Neural progenitor cell (in vitro differentiated cells): Measurements from ENCODE around the gene UBE3C. TPM values are rescaled to one million over a fixed set of nuclear protein-coding genes. Genes with fewer than 3 reads are reported as not detected.
"Not testable (repeated sequence)": the region's sequence is repeated elsewhere in the genome, so short reads cannot be mapped to it uniquely, and the experiment has no call there.

Experiments
- DNase-seq: peaks from one replicate; pipeline ENCODE4 v3.0.0-alpha.2; 2016; ENCODE audit warnings: low spot score
- H2AFZ ChIP-seq: fragments of 200-600 bp; sonication (generic); replicated peaks from 2 replicates; pipeline ENCODE4 v1.6.1; 2016; ENCODE audit warnings: antibody characterized with exemption
- H3F3A ChIP-seq: fragments of 200-600 bp; sonication (generic); 2 replicates; pipeline ENCODE4 v1.6.1; 2016; ENCODE audit warnings: antibody characterized with exemption, low read depth
- H3K27ac ChIP-seq: fragments of 200-600 bp; sonication (generic); 2 replicates; pipeline ENCODE4 v1.5.1; 2016; ENCODE audit warnings: mild to moderate bottlenecking
- H3K27me3 ChIP-seq: fragments of 200-600 bp; sonication (generic); 2 replicates; pipeline ENCODE4 v1.6.1; 2016; ENCODE audit warnings: mild to moderate bottlenecking, moderate library complexity
- H3K36me3 ChIP-seq: fragments of 200-600 bp; sonication (generic); 2 replicates; pipeline ENCODE4 v1.5.1; 2016
- H3K4me1 ChIP-seq: fragments of 200-600 bp; sonication (generic); 2 replicates; pipeline ENCODE4 v1.6.1; 2016; ENCODE audit warnings: mixed run types
- H3K4me2 ChIP-seq: fragments of 200-600 bp; sonication (generic); 2 replicates; pipeline ENCODE4 v1.6.1; 2016
- H3K4me3 ChIP-seq: fragments of 200-600 bp; sonication (generic); 2 replicates; pipeline ENCODE4 v1.5.1; 2016
- H3K79me2 ChIP-seq: fragments of 200-600 bp; sonication (generic); 2 replicates; pipeline ENCODE4 v1.6.1; 2016; ENCODE audit warnings: low read depth
- H3K9ac ChIP-seq: fragments of 200-600 bp; sonication (generic); 2 replicates; pipeline ENCODE4 v1.6.1; 2016
- H3K9me3 ChIP-seq: fragments of 200-600 bp; sonication (generic); 2 replicates; pipeline ENCODE4 v1.5.1; 2016; ENCODE audit warnings: low read depth
- H4K20me1 ChIP-seq: fragments of 200-600 bp; sonication (generic); 2 replicates; pipeline ENCODE4 v1.6.1; 2016; ENCODE audit warnings: low read depth
- H3K27ac Mint-ChIP-seq: 3 replicates; pipeline ENCODE4 v1.8.0; 2021; ENCODE audit warnings: mixed read lengths
- H3K27me3 Mint-ChIP-seq: 2 replicates; pipeline ENCODE4 v1.8.0; 2022; ENCODE audit warnings: low read depth, mild to moderate bottlenecking, inconsistent platforms, moderate library complexity, mixed read lengths; ENCODE audit not compliant: insufficient read depth
- H3K36me3 Mint-ChIP-seq: 3 replicates; pipeline ENCODE4 v1.8.0; 2021; ENCODE audit warnings: mixed read lengths
- H3K4me1 Mint-ChIP-seq: 3 replicates; pipeline ENCODE4 v1.8.0; 2021; ENCODE audit warnings: mixed read lengths
- H3K4me3 Mint-ChIP-seq: 3 replicates; pipeline ENCODE4 v1.8.0; 2021; ENCODE audit warnings: mild to moderate bottlenecking, moderate library complexity, mixed read lengths
- H3K9me3 Mint-ChIP-seq: 3 replicates; pipeline ENCODE4 v1.8.0; 2020; ENCODE audit warnings: mixed read lengths
- EZH2 ChIP-seq: fragments of 200-600 bp; sonication (generic); IDR thresholded peaks from 2 replicates; pipeline ENCODE4 v1.6.1; 2017; ENCODE audit warnings: antibody characterized with exemption, mild to moderate bottlenecking, moderate library complexity
- EZH2phosphoT487 ChIP-seq: fragments of 200-600 bp; sonication (generic); IDR thresholded peaks from 2 replicates; pipeline ENCODE4 v1.6.1; 2017; ENCODE audit warnings: antibody characterized with exemption
- total RNA-seq: library from RNA; depleted of rRNA; stranded (reverse); fragments of >200 nt; gene quantifications from 2 replicates; pipeline ENCODE4 v1.2.3, GENCODE V29; 2015; ENCODE audit warnings: low replicate concordance
- TF ChIP-seq, protein P1 (sequence below): fragments of 200-600 bp; sonication (generic); IDR thresholded peaks from 2 replicates; pipeline ENCODE4 v1.5.1; 2017; ENCODE audit warnings: antibody characterized with exemption, mild to moderate bottlenecking

Gene UBE3C
- total RNA-seq, 1 donor from 2014 or later, result 65.9 TPM

DNA sequence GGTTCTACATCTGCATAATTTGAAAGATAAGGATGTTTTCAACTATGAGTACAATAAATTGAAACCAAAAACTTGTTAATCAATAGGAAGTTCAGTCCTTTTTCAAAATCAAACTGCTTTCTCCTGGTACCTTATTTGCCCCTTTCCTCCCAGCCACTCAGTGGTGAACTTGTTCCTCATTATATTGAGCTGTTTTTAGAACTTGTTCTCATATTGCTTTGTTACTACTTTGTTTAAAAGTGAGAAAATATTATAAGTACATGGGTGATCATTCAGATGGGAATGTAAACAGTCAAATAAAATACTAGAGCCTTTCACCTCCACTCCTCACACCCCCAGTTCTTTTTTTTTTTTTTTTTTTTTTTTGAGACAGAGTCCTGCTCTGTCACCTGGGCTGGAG is 17.2 kb downstream of the UBE3C start:
- peaks cover 12% of the 10 kb centered on the region for H3K36me3 Mint-ChIP-seq
- no peak for TF ChIP-seq EZH2phosphoT487
- TF ChIP-seq EZH2, result no peak
- TF ChIP-seq, protein P1, sequence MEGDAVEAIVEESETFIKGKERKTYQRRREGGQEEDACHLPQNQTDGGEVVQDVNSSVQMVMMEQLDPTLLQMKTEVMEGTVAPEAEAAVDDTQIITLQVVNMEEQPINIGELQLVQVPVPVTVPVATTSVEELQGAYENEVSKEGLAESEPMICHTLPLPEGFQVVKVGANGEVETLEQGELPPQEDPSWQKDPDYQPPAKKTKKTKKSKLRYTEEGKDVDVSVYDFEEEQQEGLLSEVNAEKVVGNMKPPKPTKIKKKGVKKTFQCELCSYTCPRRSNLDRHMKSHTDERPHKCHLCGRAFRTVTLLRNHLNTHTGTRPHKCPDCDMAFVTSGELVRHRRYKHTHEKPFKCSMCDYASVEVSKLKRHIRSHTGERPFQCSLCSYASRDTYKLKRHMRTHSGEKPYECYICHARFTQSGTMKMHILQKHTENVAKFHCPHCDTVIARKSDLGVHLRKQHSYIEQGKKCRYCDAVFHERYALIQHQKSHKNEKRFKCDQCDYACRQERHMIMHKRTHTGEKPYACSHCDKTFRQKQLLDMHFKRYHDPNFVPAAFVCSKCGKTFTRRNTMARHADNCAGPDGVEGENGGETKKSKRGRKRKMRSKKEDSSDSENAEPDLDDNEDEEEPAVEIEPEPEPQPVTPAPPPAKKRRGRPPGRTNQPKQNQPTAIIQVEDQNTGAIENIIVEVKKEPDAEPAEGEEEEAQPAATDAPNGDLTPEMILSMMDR, result no peak
- peak overlapping the region; percentile 7 for H3K27ac Mint-ChIP-seq
- Histone ChIP-seq H3K27ac (no peak overlapping the region), H3K9ac (no peak overlapping the region), H3K27me3 (no peaks in the 10 kb centered on the region), H3K9me3 (no peaks in the 10 kb centered on the region), H3K36me3 (no peaks in the 10 kb centered on the region), H3K4me2 (no peak overlapping the region), H3K79me2 (peaks cover 100% of the 10 kb centered on the region), H2AFZ (no peak overlapping the region), H3K4me1 (peaks cover 27% of the 10 kb centered on the region), H4K20me1 (peaks cover 95% of the 10 kb centered on the region), H3K4me3 (no peak overlapping the region), H3F3A (peaks cover 24% of the 10 kb centered on the region)
- peaks cover 31% of the 10 kb centered on the region for H3K4me1 Mint-ChIP-seq
- peaks cover 2% of the 10 kb centered on the region for H3K27me3 Mint-ChIP-seq
- H3K9me3 Mint-ChIP-seq, result no peaks in the 10 kb centered on the region
- no peak for DNase-seq
- no peak overlapping the region for H3K4me3 Mint-ChIP-seq

GRCh38 chr7:157158400-157158799 is 19.7 kb downstream of the UBE3C start:
- Mint-ChIP-seq H3K9me3 (peaks cover under 1% of the 10 kb centered on the region), H3K27me3 (no peaks in the 10 kb centered on the region), H3K4me1 (peaks cover 19% of the 10 kb centered on the region), H3K27ac (no peak overlapping the region), H3K36me3 (peaks cover 12% of the 10 kb centered on the region), H3K4me3 (no peak overlapping the region)
- peaks cover 75% of the 10 kb centered on the region for H4K20me1 ChIP-seq
- no peaks in the 10 kb centered on the region for H3K36me3 ChIP-seq
- H3K4me1 ChIP-seq, result peaks cover 22% of the 10 kb centered on the region
- DNase-seq, result peak; percentile 64
- H3K27me3 ChIP-seq, result no peaks in the 10 kb centered on the region
- H3K9ac ChIP-seq, result no peak overlapping the region
- no peaks in the 10 kb centered on the region for H3K9me3 ChIP-seq
- peak overlapping the region; percentile 85 for H3K27ac ChIP-seq
- peak overlapping the region; percentile 46 for H3K4me2 ChIP-seq
- peaks cover 19% of the 10 kb centered on the region for H3F3A ChIP-seq
- no peak overlapping the region for H2AFZ ChIP-seq
- no peak overlapping the region for H3K4me3 ChIP-seq
- TF ChIP-seq EZH2, result no peak
- TF ChIP-seq, protein P1, result no peak
- no peak for TF ChIP-seq EZH2phosphoT487
- H3K79me2 ChIP-seq, result peaks cover 98% of the 10 kb centered on the region

- not testable (repeated sequence) for H3K27me3 Mint-ChIP-seq, DNase-seq, H2AFZ ChIP-seq, H3K36me3 ChIP-seq, H3K9ac ChIP-seq, H3K4me3 ChIP-seq, H3K4me2 ChIP-seq, H3K27me3 ChIP-seq, H3K27ac ChIP-seq, H3K9me3 Mint-ChIP-seq, H3K4me3 Mint-ChIP-seq, H3K27ac Mint-ChIP-seq, H3K9me3 ChIP-seq
- H3K36me3 Mint-ChIP-seq, result peaks cover 18% of the 10 kb centered on the region
- Histone ChIP-seq H3K4me1 (peaks cover 22% of the 10 kb centered on the region), H3F3A (peaks cover 19% of the 10 kb centered on the region), H3K79me2 (peaks cover 98% of the 10 kb centered on the region), H4K20me1 (peaks cover 64% of the 10 kb centered on the region)
- H3K4me1 Mint-ChIP-seq, result peaks cover 16% of the 10 kb centered on the region
These were observed 20.8 kb downstream of the UBE3C start for GRCh38 chr7:157159537-157159936.

DNA sequence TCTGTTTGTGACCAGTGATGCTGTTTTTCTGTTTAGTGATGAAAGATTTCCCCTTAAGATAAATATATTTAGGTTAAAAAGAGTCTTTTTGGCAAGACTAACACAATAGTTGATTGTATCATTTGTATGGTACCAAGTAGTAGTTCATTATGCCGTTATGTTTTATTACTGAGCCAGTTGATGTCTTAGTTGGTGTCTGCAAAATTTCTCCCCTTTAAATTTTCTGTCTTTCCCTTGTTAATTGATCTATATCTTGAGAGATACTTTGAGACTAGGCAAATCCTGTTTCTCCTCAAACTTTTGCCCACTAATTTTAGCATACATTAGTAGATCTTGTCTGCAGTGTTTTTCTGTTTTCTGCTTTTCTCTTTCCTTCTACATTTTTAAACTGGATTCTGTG is 21.7 kb downstream of the UBE3C start:
- H3K4me3 Mint-ChIP-seq, result no peak overlapping the region
- Histone ChIP-seq H3F3A (peaks cover 19% of the 10 kb centered on the region), H3K4me2 (no peak overlapping the region), H3K79me2 (peaks cover 98% of the 10 kb centered on the region), H4K20me1 (peaks cover 55% of the 10 kb centered on the region), H3K27ac (no peak overlapping the region), H3K4me1 (peaks cover 22% of the 10 kb centered on the region), H3K9ac (no peak overlapping the region), H3K4me3 (no peak overlapping the region), H3K9me3 (no peaks in the 10 kb centered on the region), H3K36me3 (no peaks in the 10 kb centered on the region), H3K27me3 (no peaks in the 10 kb centered on the region), H2AFZ (no peak overlapping the region)
- no peaks in the 10 kb centered on the region for H3K27me3 Mint-ChIP-seq
- peaks cover 16% of the 10 kb centered on the region for H3K4me1 Mint-ChIP-seq
- no peak overlapping the region for H3K27ac Mint-ChIP-seq
- no peak for DNase-seq
- no peak for TF ChIP-seq EZH2phosphoT487
- TF ChIP-seq EZH2, result no peak
- TF ChIP-seq, protein P1, result no peak
- peaks cover 11% of the 10 kb centered on the region for H3K9me3 Mint-ChIP-seq
- peaks cover 25% of the 10 kb centered on the region for H3K36me3 Mint-ChIP-seq
